WTC11 (cell line): Measurements from ENCODE around the gene IL5. TPM values are rescaled to one million over a fixed set of nuclear protein-coding genes. Genes with fewer than 3 reads are reported as not detected.

Experiments
- ATAC-seq: fragments of 200-7000 bp; cut with Tn5 transposase; 2 replicates; pipeline ENCODE4 v1.10.0; 2021; ENCODE audit warnings: mild to moderate bottlenecking, moderate library complexity
- CTCF ChIA-PET: fragments of 300-600 bp; sonication (Branson Sonifier 250); formaldehyde crosslinking; loops from one replicate; lab custom pipeline; 2021; ENCODE audit warnings: antibody characterized with exemption; lab: Charles Lee
- POLR2A ChIA-PET: fragments of 350-600 bp; sonication (Branson Sonifier 250); formaldehyde crosslinking; loops from one replicate; lab custom pipeline; 2021; ENCODE audit warnings: antibody characterized with exemption; lab: Charles Lee
- DNase-seq: peaks from one replicate; pipeline ENCODE4 v3.0.0; 2021; ENCODE audit warnings: low spot score
- H3K27ac Mint-ChIP-seq: 2 replicates; pipeline ENCODE4 v1.8.0; 2021; ENCODE audit warnings: mixed read lengths
- H3K27me3 Mint-ChIP-seq: 2 replicates; pipeline ENCODE4 v1.8.0; 2021; ENCODE audit warnings: low read depth, mild to moderate bottlenecking, moderate library complexity, mixed read lengths
- H3K36me3 Mint-ChIP-seq: 2 replicates; pipeline ENCODE4 v1.8.0; 2021; ENCODE audit warnings: mixed read lengths
- H3K4me1 Mint-ChIP-seq: 2 replicates; pipeline ENCODE4 v1.8.0; 2022; ENCODE audit warnings: mixed read lengths
- H3K4me3 Mint-ChIP-seq: 2 replicates; pipeline ENCODE4 v1.8.0; 2021; ENCODE audit warnings: mild to moderate bottlenecking, moderate library complexity, mixed read lengths
- H3K9me3 Mint-ChIP-seq: 2 replicates; pipeline ENCODE4 v1.8.0; 2021; ENCODE audit warnings: mixed read lengths
- AFF4 ChIP-seq: sonication (generic); formaldehyde crosslinking; IDR thresholded peaks from 2 replicates; pipeline ENCODE4 v1.8.1; 2023; ENCODE audit warnings: mild to moderate bottlenecking, missing genetic modification reagents, borderline replicate concordance
- CBFB ChIP-seq: sonication (generic); formaldehyde crosslinking; IDR thresholded peaks from 2 replicates; pipeline ENCODE4 v1.8.1; 2022; ENCODE audit warnings: mild to moderate bottlenecking, low read depth, missing genetic modification reagents
- E2F1 ChIP-seq: sonication (generic); formaldehyde crosslinking; IDR thresholded peaks from 2 replicates; pipeline ENCODE4 v1.8.0; 2022; ENCODE audit warnings: mild to moderate bottlenecking, missing genetic modification reagents
- EMX1 ChIP-seq: fragments of 250-450 bp; sonication (Bioruptor Pico); IDR thresholded peaks from 2 replicates; pipeline ENCODE4 v1.8.0; 2021; ENCODE audit warnings: mild to moderate bottlenecking
- ERG ChIP-seq: fragments of 250-450 bp; sonication (Bioruptor Pico); IDR thresholded peaks from 2 replicates; pipeline ENCODE4 v1.8.0; 2021; ENCODE audit warnings: mild to moderate bottlenecking
- FOXP1 ChIP-seq: sonication (generic); formaldehyde crosslinking; IDR thresholded peaks from 2 replicates; pipeline ENCODE4 v1.8.0; 2022; ENCODE audit warnings: missing genetic modification reagents, mild to moderate bottlenecking, moderate library complexity, borderline replicate concordance
- GABPB1 ChIP-seq: sonication (generic); formaldehyde crosslinking; IDR thresholded peaks from 2 replicates; pipeline ENCODE4 v1.8.1; 2023; ENCODE audit warnings: mild to moderate bottlenecking, missing genetic modification reagents
- IRF2 ChIP-seq: sonication (generic); formaldehyde crosslinking; IDR thresholded peaks from 2 replicates; pipeline ENCODE4 v1.8.0; 2022; ENCODE audit warnings: low read depth, missing genetic modification reagents, borderline replicate concordance
- NFYB ChIP-seq: sonication (generic); formaldehyde crosslinking; conservative IDR thresholded peaks from 2 replicates; pipeline ENCODE4 v1.8.0; 2022; ENCODE audit warnings: low read depth, missing genetic modification reagents
- SOX15 ChIP-seq: fragments of 250-450 bp; sonication (Bioruptor Pico); IDR thresholded peaks from 2 replicates; pipeline ENCODE4 v1.9.0; 2021; ENCODE audit warnings: mild to moderate bottlenecking
- SP1 ChIP-seq: sonication (generic); formaldehyde crosslinking; conservative IDR thresholded peaks from 2 replicates; pipeline ENCODE4 v1.8.1; 2022; ENCODE audit warnings: missing genetic modification reagents
- ZBTB21 ChIP-seq: sonication (generic); formaldehyde crosslinking; IDR thresholded peaks from 2 replicates; pipeline ENCODE4 v1.8.1; 2023; ENCODE audit warnings: mild to moderate bottlenecking, missing genetic modification reagents, borderline replicate concordance
- ZMAT4 ChIP-seq: fragments of 250-450 bp; sonication (Bioruptor Pico); IDR thresholded peaks from 2 replicates; pipeline ENCODE4 v1.9.0; 2021; ENCODE audit warnings: mild to moderate bottlenecking
- ZNF232 ChIP-seq: sonication (generic); formaldehyde crosslinking; IDR thresholded peaks from 2 replicates; pipeline ENCODE4 v1.8.0; 2022; ENCODE audit warnings: mild to moderate bottlenecking, missing genetic modification reagents
- ZNF396 ChIP-seq: fragments of 250-450 bp; sonication (Bioruptor Pico); IDR thresholded peaks from 2 replicates; pipeline ENCODE4 v1.8.0; 2021; ENCODE audit warnings: mild to moderate bottlenecking, moderate library complexity, borderline replicate concordance
- ZNF416 ChIP-seq: fragments of 250-450 bp; sonication (Bioruptor Pico); IDR thresholded peaks from 2 replicates; pipeline ENCODE4 v1.9.0; 2021; ENCODE audit warnings: mild to moderate bottlenecking, inconsistent platforms
- total RNA-seq: library from RNA; stranded (reverse); gene quantifications from 3 replicates; pipeline ENCODE4 v1.2.3, GENCODE V29; 2021

Gene IL5
- total RNA-seq, 1 experiment from 2014 or later: not detected

- TF ChIP-seq AFF4 (CRISPR knock-in tag) (no peak), ZNF396 (CRISPR knock-in tag) (no peak), FOXP1 (CRISPR knock-in tag) (no peak), ZNF232 (CRISPR knock-in tag) (no peak), ZMAT4 (CRISPR knock-in tag) (no peak), IRF2 (CRISPR knock-in tag) (no peak)
These were observed 40.1 kb downstream of the IL5 start (continued) for GRCh38 chr5:132503244-132503643.

GRCh38 chr5:132501961-132502931 lies 41.1 kb downstream of the IL5 start:
- Mint-ChIP-seq H3K9me3 (no peaks in the 10 kb centered on the region), H3K4me1 (peaks cover 9% of the 10 kb centered on the region), H3K4me3 (no peak overlapping the region), H3K27ac (no peak overlapping the region), H3K36me3 (no peaks in the 10 kb centered on the region), H3K27me3 (no peaks in the 10 kb centered on the region; the same call in 1 of the 2 replicates)
- TF ChIP-seq ERG (CRISPR knock-in tag): no peak
- TF ChIP-seq GABPB1: peak; percentile 32; the same call in 1 of the 2 replicates
- CTCF ChIA-PET: interaction anchor here (0.5 to 3.7 kb wide), 16 partner anchors 11 to 467 kb away, joined by 3 to 62 read pairs (median 12); partner anchors contain the start of gene IRF1
- ATAC-seq: no peak
- POLR2A ChIA-PET: no interaction called here
- no peak for DNase-seq

GRCh38 chr5:132501629-132501956 lies 41.7 kb downstream of the IL5 start:
- CTCF ChIA-PET: interaction anchor here (0.5 to 3.7 kb wide), 21 partner anchors 11 to 466 kb away, joined by 3 to 62 read pairs (median 10); partner anchors contain the start of gene IRF1
- no peak overlapping the region for H3K4me3 Mint-ChIP-seq
- H3K36me3 Mint-ChIP-seq: no peaks in the 10 kb centered on the region
- POLR2A ChIA-PET: no interaction called here
- peaks cover 10% of the 10 kb centered on the region for H3K4me1 Mint-ChIP-seq
- ATAC-seq (no peak), DNase-seq (no peak)
- no peak overlapping the region for H3K27ac Mint-ChIP-seq
- no peaks in the 10 kb centered on the region for H3K9me3 Mint-ChIP-seq
- no peaks in the 10 kb centered on the region; the same call in 1 of the 2 replicates for H3K27me3 Mint-ChIP-seq
- TF ChIP-seq ZNF416 (CRISPR knock-in tag): no peak
- no peak for TF ChIP-seq ZBTB21 (CRISPR knock-in tag)
- no peak for TF ChIP-seq E2F1 (CRISPR knock-in tag)
- TF ChIP-seq ZMAT4 (CRISPR knock-in tag): no peak
- no peak for TF ChIP-seq NFYB (CRISPR knock-in tag)
- TF ChIP-seq SP1 (CRISPR knock-in tag): no peak
- TF ChIP-seq SOX15 (CRISPR knock-in tag): no peak
- TF ChIP-seq CBFB (CRISPR knock-in tag): no peak
- no peak for TF ChIP-seq EMX1 (CRISPR knock-in tag)
